Measurements from ENCODE around the gene SERTAD2. TPM values are rescaled to one million over a fixed set of nuclear protein-coding genes. Genes with fewer than 3 reads are reported as not detected.

SERTAD2 gene
- total and polyA plus RNA-seq, 2 of the 4 experiments (the other 2 are of a cell fraction) = 5.0 to 11.0 TPM

DNA sequence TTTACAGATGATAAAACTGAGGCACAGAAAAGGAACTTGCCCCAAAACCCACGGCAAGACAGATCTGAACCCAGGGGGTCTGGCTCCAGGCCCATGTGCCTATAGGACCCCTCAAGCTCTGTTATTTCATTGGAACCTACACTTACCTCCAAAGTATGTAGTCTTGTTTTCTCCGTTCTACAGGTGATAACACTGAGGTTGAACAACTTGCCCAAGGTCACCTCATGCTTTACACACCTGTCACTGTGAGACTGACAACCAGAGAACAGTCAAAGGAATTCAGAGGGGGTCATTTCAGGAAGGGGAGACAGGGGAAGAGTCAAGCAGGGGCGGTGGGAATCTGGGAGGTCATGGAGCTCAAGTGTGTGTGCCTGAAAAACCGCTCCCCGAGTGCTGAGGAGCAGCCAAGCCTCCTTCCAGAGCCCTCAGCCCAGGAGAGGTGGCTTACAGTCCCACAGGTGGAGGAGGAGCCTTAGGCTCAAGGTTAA lies 47.7 kb downstream of the SERTAD2 start:
- dilution Hi-C loops (cut with HindIII; ENCODE audit: low sequenced_read_pairs, unreplicated experiment) (no loop called here), in situ Hi-C loops (cut with MboI; ENCODE audit: low sequenced_read_pairs) (no loop called here), intact Hi-C loops (cut with micrococcal nuclease) (no loop called here)
- Histone ChIP-seq H3K14ac (replicated peaks; ENCODE audit: low read depth, low read length) (no peak overlapping the region), H3K9me3 (ENCODE audit: control insufficient read depth, insufficient read depth, low read length) (peaks cover 4% of the 10 kb centered on the region), H2BK120ac (ENCODE audit: low read depth, low read length) (no peak overlapping the region), H3K56ac (ENCODE audit: extremely low read depth, insufficient read depth, low read length) (no peak overlapping the region), H3K4me3 (ENCODE audit: insufficient read depth, low read depth, low read length) (no peak overlapping the region), H3K27me3 (ENCODE audit: control insufficient read depth, insufficient read depth, low read length) (peaks cover 69% of the 10 kb centered on the region), H3K79me1 (ENCODE audit: low read depth in 1 of 2, low read length in 2 of 2) (no peaks in the 10 kb centered on the region), H2AK5ac (ENCODE audit: low read depth, low read length) (no peak overlapping the region), H4K20me1 (ENCODE audit: insufficient read depth, low read length) (no peaks in the 10 kb centered on the region), H4K8ac (ENCODE audit: low read depth in 2 of 2, low read length in 2 of 2) (no peak overlapping the region), H2BK15ac (ENCODE audit: low read depth, low read length) (no peak overlapping the region), H3K23ac (ENCODE audit: low read depth, low read length) (no peak overlapping the region), H2AFZ (replicated peaks; ENCODE audit: low read length, poor library complexity) (no peak overlapping the region), H3K4me1 (ENCODE audit: control insufficient read depth, insufficient read depth, low read length) (peaks cover 1% of the 10 kb centered on the region; the same call in 1 of the 2 replicates), H4K91ac (ENCODE audit: insufficient read depth, low read depth, low read length) (no peak overlapping the region), H2BK5ac (ENCODE audit: low read depth, low read length, poor library complexity, severe bottlenecking) (no peak overlapping the region), H2BK20ac (ENCODE audit: low read depth, low read length) (no peak overlapping the region), H2AK9ac (replicated peaks; ENCODE audit: low read depth, low read length, poor library complexity) (no peak overlapping the region), H3K4me2 (ENCODE audit: low read depth, low read length) (no peak overlapping the region), H3K4ac (ENCODE audit: low read depth, low read length) (no peak overlapping the region), H3K18ac (ENCODE audit: low read depth, low read length) (no peak overlapping the region), H3K36me3 (ENCODE audit: control insufficient read depth, insufficient read depth, low read length) (no peaks in the 10 kb centered on the region), H3K9ac (ENCODE audit: low read depth, low read length) (no peak overlapping the region), H3K9me1 (ENCODE audit: insufficient read depth, low read length) (no peaks in the 10 kb centered on the region), H3K27ac (ENCODE audit: insufficient read depth, low read length) (no peak overlapping the region), H4K5ac (ENCODE audit: low read depth, low read length) (no peak overlapping the region)
- no peak for TF ChIP-seq CEBPB (IDR thresholded peaks at IDR 0.05; ENCODE audit: low read depth, low read length)
- TF ChIP-seq RFX5 (IDR thresholded peaks at IDR 0.05; ENCODE audit: low read depth, low read length) = no peak
- TF ChIP-seq BHLHE40 (IDR thresholded peaks at IDR 0.05; ENCODE audit: low read depth, low read length) = no peak
- no peak for TF ChIP-seq NFE2L2 (IDR thresholded peaks at IDR 0.05; ENCODE audit: low read depth, low read length)
- TF ChIP-seq MXI1 (IDR thresholded peaks at IDR 0.05; ENCODE audit: borderline replicate concordance, low read depth, low read length) = no peak
- no peak for TF ChIP-seq RCOR1 (IDR thresholded peaks at IDR 0.05; ENCODE audit: insufficient replicate concordance, low read length)
- TF ChIP-seq, protein P1, sequence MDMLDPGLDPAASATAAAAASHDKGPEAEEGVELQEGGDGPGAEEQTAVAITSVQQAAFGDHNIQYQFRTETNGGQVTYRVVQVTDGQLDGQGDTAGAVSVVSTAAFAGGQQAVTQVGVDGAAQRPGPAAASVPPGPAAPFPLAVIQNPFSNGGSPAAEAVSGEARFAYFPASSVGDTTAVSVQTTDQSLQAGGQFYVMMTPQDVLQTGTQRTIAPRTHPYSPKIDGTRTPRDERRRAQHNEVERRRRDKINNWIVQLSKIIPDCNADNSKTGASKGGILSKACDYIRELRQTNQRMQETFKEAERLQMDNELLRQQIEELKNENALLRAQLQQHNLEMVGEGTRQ (IDR thresholded peaks at IDR 0.05; ENCODE audit: low read depth, low read length) = no peak
- TF ChIP-seq CHD1 (IDR thresholded peaks at IDR 0.05; ENCODE audit: low read depth, low read length) = no peak
- no peak for TF ChIP-seq RAD21 (IDR thresholded peaks at IDR 0.05; ENCODE audit: low read length)
- no peak for TF ChIP-seq FOS (IDR thresholded peaks at IDR 0.05; ENCODE audit: low read depth, low read length)
- TF ChIP-seq MAZ (IDR thresholded peaks at IDR 0.05; ENCODE audit: borderline replicate concordance, low read depth, low read length) = no peak
- no peak for TF ChIP-seq SMC3 (IDR thresholded peaks at IDR 0.05; ENCODE audit: low read depth, low read length)
- TF ChIP-seq POLR2A (IDR thresholded peaks at IDR 0.05; ENCODE audit: low read depth, low read length) = no peak
- WGBS, 2 experiments (ENCODE audit: extremely low coverage in 2 of 2, insufficient read length in 1 of 2) = no CpG with 5 or more reads among the region's 5 CpGs
- BruUV-seq (replicated peaks) = no TSS peak
- ChIA-PET CTCF (no interaction called here), POLR2A (ENCODE audit: unreplicated experiment) (no interaction called here)
- DNase-seq (no peak), ATAC-seq (ENCODE audit: low read depth) (no peak)
